HG02642 (cell line): ENCODE measurements around the gene MUC6.

ENCODE experiments used
- ATAC-seq: cut with Tn5 transposase; IDR thresholded peaks from one replicate; pipeline ENCODE4 v1.9.1; 2021; ENCODE audit warnings: mild to moderate bottlenecking; ENCODE audit not compliant: unreplicated experiment, poor library complexity

MUC6 gene

DNA sequence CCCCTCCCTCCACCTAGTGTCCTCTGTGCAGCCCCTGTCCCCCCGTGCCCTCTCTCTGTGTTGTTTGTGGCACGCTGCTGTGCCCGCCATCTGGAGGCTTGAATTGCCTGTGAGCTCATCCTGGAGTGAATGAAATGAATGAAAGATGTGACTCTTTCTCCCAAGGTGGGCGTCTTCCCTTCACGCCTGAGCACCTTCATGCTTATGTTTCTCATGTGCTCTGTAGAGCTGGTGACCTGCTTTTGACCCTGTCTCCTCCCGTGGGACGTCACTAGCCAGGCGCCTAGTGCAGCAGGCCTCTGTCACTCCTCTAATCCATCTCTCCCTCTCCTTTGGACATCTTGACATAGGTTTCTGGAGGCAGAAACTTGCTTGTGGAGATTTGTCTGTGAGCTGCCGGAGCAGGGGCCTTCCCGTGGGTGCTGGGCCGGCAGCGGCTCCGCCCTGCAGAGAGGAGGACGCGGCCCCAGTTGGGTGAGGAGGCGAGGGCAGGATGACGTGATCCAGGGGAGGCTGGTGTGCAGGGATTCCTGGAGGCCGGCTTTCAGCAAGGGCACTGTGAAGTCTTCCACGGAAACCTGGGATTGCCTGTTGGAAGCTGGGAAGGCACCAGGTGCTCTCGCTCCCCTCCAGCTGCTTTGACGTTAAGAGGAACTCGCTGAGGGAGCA is 40.6 kb downstream of the MUC6 start:
- ATAC-seq: peak; percentile 45

DNA sequence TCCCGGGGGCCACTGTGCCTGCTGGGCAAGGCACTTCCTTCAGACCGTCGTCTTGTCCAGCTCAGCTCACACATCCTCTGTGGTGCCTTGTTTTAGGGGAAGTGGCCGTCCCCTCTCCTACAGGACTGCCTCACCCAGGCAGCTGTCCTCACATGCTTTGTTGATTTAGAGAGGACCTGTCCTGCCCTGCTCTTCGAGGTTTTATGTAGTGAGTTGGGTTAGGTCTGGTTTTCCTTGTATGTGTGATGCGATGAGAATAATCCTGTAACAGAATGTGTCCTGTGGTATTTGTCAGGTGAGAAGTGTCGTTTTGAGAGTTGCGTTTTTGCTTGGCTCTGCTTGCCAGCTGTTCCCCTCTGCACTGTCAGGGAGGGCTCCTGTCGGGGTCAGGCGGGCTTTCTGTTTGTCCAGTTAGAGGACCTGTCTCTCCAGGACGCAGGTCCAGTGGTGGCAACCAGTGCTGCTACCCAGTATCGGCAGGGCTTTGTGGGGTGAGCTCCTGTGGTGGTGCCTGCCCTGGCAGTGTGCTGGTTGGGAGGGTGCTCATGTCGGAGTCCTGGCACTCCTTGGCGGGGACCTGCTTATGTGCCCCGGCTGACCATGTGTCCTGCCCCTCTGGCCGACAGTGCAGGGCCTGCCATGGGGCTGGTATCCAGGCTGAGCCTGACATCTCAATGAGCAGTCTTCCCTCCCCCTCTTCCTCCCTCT is 41.3 kb downstream of the MUC6 start:
- ATAC-seq: no peak

- no peak for ATAC-seq
Measured at GRCh38 chr11:993632-994167, 42.8 kb downstream of the MUC6 start.

- ATAC-seq: no peak
Measured at GRCh38 chr11:992577-992976, 43.9 kb downstream of the MUC6 start.

DNA sequence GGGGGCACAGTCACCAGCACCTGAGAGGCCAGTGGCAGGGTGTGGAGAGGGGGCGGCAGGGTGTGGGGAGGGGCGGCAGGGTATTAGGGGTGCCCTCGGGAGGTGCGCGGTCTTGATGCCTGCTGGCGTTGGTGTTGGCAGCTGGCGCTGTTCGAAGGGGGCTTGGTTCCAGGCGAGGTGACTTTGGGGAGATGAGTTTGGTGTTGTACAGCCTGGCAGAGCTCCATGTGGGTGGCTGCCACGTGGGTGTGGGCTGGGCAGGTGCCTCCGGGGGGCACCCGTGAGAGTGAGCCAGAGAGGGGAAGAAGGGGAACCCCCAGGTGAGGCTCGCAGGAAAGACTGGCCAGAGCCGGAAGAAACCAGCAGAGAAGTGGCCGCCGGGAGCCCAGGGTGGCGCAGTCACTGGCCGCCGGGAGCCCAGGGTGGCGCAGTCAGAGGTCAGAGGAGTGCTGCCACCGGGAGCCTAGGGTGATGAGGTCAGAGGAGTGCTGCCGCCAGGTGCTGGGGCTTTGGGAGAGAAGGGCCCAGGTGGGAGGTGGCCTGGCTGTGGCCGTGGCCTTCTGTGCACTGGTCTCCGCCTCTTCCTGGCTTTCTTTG is 44.7 kb downstream of the MUC6 start:
- ATAC-seq: no peak

DNA sequence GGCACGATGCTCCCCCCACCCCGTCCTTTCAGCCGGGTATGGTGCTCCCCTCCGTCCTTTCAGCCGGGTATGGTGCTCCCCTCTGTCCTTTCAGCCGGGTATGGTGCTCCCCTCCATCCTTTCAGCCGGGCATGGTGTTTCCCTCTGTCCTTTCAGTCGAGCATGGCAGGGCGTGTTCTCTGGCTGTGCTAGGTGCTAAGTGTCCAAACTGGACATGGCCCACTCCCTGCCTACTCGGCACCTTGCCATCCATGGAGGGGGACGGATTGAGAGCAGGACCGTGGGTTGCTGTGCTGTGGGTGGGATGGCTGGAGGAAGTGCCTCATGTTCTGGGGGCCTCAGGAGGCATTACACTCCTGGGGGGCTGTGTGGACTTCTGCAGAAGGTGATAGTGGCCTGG is 45.5 kb downstream of the MUC6 start:
- ATAC-seq: no peak

DNA sequence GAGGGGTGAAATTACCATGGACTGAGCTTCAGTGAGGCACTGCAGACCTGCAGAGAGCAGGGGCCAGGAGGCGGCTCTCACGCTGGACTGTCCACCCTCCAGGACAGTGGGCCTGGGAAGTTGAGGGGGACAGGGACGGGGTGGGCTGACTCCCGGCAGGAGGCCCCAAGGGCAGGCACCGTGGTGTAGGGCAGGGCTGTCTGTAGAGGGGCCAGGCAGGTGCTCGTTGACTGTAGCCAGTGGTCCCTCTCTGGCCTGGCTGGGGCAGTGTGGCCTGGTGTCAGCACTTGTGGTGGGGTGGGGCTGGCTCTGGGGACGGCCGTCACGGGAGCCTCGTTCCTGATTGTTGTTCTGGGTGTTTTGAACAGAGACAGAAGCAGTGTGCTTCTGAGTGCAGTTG is 46.4 kb downstream of the MUC6 start:
- ATAC-seq: no peak

DNA sequence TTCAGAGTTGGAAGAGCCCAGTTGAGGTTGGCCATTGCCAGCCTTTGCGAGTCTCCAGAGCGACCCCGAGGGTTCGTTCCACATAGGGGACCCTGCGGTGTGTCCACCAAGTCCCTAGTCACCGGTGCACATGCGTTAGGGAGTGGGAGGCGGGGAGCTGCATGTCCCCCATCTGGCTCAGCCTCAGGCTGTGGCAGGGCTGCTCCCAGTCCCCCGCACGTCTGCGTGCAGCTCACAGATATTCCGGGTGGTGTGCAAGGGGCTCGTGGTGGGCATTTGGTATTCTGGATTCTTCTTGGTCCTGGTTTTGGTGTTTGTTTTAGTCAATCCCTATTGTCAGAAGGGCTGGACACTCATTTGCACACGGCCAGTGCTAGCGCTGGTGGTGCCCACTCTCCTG is 48.8 kb downstream of the MUC6 start:
- no peak for ATAC-seq

DNA sequence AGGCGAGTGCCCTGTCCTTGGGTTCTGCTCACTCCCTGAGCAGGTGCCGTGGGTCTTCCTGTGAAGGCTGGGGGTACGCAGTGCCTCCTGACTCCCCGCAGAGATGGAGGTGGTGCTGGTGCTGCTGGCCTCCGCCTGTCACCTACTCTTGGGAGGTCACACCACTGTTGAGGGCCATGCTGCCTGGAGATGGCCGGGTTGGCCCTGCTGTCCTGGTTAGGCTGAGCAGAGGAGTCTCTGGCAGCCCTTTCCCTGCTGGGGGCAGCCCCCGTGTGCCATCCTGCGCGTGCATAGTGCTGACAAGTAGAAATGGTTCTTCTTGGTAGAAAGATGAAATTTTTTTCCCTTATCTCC is 49.6 kb downstream of the MUC6 start:
- no peak for ATAC-seq

GRCh38 chr11:986270-986951 is 50.1 kb downstream of the MUC6 start:
- no peak for ATAC-seq

DNA sequence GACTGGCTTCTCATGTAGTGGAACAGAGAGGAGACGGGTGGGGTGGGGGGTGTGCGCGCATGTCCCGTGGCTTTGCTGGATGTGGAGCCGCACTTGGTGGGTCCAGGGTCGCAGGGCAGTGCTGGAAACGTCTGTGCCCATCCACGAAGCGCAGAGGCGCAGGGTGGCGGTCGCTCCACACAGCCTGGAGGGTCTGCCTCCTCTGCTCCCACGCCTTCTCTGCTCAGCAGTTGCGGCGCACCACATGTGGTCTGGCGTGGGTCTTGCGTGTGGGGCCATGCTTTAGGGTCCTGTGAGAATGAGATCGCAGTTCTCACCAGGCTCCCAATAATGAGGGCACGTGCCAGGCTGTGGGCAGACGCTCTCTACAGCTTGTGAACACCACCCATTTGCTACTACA is 50.7 kb downstream of the MUC6 start:
- no peak for ATAC-seq

DNA sequence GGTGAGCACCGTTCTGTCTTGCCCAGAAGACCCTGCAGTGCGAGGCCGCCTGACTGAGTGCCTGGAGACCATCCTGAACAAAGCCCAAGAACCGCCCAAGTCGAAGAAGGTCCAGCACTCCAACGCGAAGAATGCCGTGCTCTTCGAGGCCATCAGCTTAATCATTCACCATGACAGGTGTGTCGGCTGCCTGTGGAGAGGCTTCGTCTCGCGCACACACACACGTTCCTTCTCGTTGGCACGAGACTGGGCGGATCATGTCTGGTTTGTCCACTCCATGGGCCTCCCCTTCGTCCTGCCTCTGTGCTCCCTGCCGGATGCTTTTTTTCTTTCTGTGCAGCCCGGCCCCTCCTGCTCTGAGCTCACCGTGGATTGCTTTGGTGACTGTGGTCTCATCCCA is 51.1 kb downstream of the MUC6 start:
- ATAC-seq: no peak

DNA sequence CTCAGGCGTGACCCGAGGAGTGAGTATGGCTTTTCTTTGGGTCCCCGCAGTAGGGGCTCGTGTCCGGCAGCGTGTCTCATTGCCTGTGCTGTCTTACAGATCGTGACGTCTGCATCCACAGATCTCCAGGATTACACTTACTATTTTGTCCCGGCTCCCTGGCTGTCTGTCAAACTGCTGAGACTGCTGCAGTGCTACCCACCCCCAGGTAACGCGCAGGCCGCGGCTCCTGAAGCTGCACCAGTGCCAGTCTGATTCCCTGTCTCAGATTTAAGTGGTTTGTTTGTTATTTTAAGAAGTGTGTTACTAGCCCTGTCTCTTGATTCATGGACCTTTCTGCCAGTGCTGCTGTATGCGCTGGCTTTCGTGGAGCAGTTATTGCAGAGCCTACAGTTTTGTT is 52.0 kb downstream of the MUC6 start:
- ATAC-seq: no peak

DNA sequence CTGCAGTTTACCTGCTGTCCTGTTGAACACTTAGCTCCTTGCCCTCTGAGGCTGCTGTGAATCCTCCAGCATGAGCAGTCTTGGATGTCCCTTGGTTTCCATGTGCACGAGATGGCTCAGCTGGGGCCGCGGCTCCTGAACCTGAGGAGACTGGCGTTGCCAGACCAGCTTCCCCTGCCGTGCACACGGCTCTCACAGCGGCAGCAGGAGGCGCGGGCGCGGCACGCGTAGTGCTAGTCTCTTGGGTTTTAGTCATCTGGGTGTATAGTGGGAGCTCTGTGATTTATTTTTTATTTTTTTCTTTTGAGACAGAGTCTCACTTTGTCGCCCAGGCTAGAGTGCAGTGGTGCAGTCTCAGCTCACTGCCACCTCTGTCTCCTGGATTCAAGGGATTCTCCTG is 54.8 kb downstream of the MUC6 start:
- ATAC-seq: no peak

DNA sequence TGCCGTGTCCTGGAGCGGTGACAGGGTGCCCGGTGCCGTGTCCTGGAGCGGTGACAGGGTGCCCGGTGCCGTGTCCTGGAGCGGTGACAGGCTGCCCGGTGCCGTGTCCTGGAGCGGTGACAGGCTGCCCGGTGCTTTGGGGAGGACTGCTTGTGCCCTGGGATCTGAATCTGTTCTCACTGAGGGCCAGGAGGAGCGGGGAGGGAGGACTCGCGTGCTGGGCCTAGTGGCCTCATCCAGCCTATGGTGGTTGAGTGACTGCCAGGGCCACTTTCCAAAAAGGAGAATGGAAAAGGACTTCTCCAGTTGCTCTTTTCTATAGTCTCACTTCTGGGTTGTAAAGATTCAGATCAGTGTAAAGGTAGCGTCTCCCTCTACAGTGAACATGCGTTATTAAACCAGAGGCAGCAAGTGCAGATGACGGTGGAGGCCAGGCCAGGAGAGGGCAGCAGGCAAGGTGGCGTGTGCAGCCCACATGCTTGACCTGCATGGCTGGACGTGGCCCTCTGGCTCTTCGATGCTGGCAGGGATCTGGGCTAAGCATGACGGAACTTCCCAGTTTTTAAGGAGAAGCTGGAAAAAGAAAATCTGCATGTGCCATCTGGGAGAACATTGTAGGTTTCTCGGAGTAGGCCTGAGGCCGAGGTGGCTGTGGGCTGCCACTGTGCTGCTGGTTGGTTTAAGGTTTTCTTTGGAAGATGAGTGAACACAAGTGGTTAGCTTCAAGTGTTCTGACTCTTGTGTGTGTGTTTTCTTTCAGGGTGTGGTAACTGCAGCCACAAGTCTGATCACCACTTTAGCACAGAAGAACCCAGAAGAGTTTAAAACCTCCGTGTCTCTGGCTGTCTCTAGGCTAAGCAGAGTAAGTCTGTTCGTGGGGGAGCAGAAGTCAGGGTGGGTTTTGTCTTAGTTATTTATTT is 55.8 kb downstream of the MUC6 start:
- no peak for ATAC-seq

GRCh38 chr11:978781-979180 is 57.7 kb downstream of the MUC6 start:
- no peak for ATAC-seq

GRCh38 chr11:977830-978720 is 58.4 kb downstream of the MUC6 start:
- ATAC-seq: no peak

GRCh38 chr11:976431-977160 is 59.9 kb downstream of the MUC6 start:
- ATAC-seq: no peak
